GM23248 (cell line): ENCODE data around the gene AP3B1. TPM values are rescaled to one million over a fixed set of nuclear protein-coding genes. Genes with fewer than 3 reads are reported as not detected.
"Not testable (repeated sequence)": the region's sequence is repeated elsewhere in the genome, so short reads cannot be mapped to it uniquely, and the experiment has no call there.

ENCODE experiments used
- DNase-seq: peaks from one replicate; pipeline ENCODE4 v3.0.0-alpha.2; 2015
- H2AFZ ChIP-seq: fragments of 200-600 bp; sonication (generic); 2 replicates; pipeline ENCODE4 v1.6.1; 2016; ENCODE audit warnings: antibody characterized with exemption
- H3F3A ChIP-seq: fragments of 200-600 bp; sonication (generic); 2 replicates; pipeline ENCODE4 v1.6.1; 2016; ENCODE audit warnings: mild to moderate bottlenecking, antibody characterized with exemption, mixed run types; ENCODE audit not compliant: insufficient read depth
- H3K27ac ChIP-seq: fragments of 200-600 bp; sonication (generic); 2 replicates; pipeline ENCODE4 v1.5.1; 2016; ENCODE audit warnings: mild to moderate bottlenecking
- H3K27me3 ChIP-seq: fragments of 200-600 bp; sonication (generic); replicated peaks from 2 replicates; pipeline ENCODE4 v1.6.1; 2016; ENCODE audit warnings: mild to moderate bottlenecking; ENCODE audit not compliant: insufficient read depth
- H3K36me3 ChIP-seq: fragments of 200-600 bp; sonication (generic); 2 replicates; pipeline ENCODE4 v1.6.1; 2016; ENCODE audit warnings: low read depth, mild to moderate bottlenecking
- H3K4me1 ChIP-seq: fragments of 200-600 bp; sonication (generic); 2 replicates; pipeline ENCODE4 v1.6.1; 2016; ENCODE audit warnings: mild to moderate bottlenecking; ENCODE audit not compliant: insufficient read depth
- H3K4me2 ChIP-seq: fragments of 200-600 bp; sonication (generic); one replicate; pipeline ENCODE4 v1.6.1; 2016; ENCODE audit warnings: mild to moderate bottlenecking; ENCODE audit not compliant: unreplicated experiment
- H3K4me3 ChIP-seq: fragments of 200-600 bp; sonication (generic); 2 replicates; pipeline ENCODE4 v1.5.1; 2016; ENCODE audit warnings: mild to moderate bottlenecking
- H3K79me2 ChIP-seq: fragments of 200-600 bp; sonication (generic); 2 replicates; pipeline ENCODE4 v1.6.1; 2016; ENCODE audit warnings: mild to moderate bottlenecking; ENCODE audit not compliant: insufficient read depth
- H3K9ac ChIP-seq: fragments of 200-600 bp; sonication (generic); 2 replicates; pipeline ENCODE4 v1.6.1; 2016; ENCODE audit warnings: mild to moderate bottlenecking
- H3K9me2 ChIP-seq: fragments of 200-600 bp; sonication (generic); 2 replicates; pipeline ENCODE4 v1.6.1; 2016; ENCODE audit warnings: mixed run types, mild to moderate bottlenecking, moderate library complexity; ENCODE audit not compliant: insufficient read depth
- H3K9me3 ChIP-seq: fragments of 200-600 bp; sonication (generic); one replicate; pipeline ENCODE4 v1.6.1; 2017; ENCODE audit warnings: low read depth
- H4K20me1 ChIP-seq: fragments of 200-600 bp; sonication (generic); 2 replicates; pipeline ENCODE4 v1.6.0; 2016; ENCODE audit not compliant: insufficient read depth
- EZH2 ChIP-seq: fragments of 200-600 bp; sonication (generic); IDR thresholded peaks from 2 replicates; pipeline ENCODE4 v1.6.1; 2018; ENCODE audit warnings: antibody characterized with exemption, mild to moderate bottlenecking; ENCODE audit not compliant: insufficient read depth, poor library complexity, severe bottlenecking
- EZH2phosphoT487 ChIP-seq: fragments of 200-600 bp; sonication (generic); IDR thresholded peaks from 2 replicates; pipeline ENCODE4 v1.6.1; 2018; ENCODE audit warnings: antibody characterized with exemption, moderate library complexity, mild to moderate bottlenecking, low read depth; ENCODE audit not compliant: insufficient read depth
- WGBS, 2 experiments: methylation state at CpG; one replicate each; pipeline ENCODE4 v1.1.6; 2015 to 2017; ENCODE audit warnings: low lambda C conversion rate in 2 of 2, low coverage in 1 of 2; ENCODE audit errors: missing lambda C conversion rate in 2 of 2; 5-methylcytosine and 5-hydroxymethylcytosine counted together
- in situ Hi-C: fragments of 300-500 bp; cut with MboI; formaldehyde crosslinking; loops from 2 replicates; pipeline ENCODE4 v1.15.0; 2020
- polyA plus RNA-seq: library from polyadenylated mRNA; unstranded; fragments of >200 nt; fragmentation: Nextera tagmentation; extraction: Ambion mirVana; gene quantifications from 2 replicates; pipeline ENCODE4 v1.2.1, GENCODE V29; 2016
- total RNA-seq: library from RNA; depleted of rRNA; stranded (reverse); fragments of >200 nt; shearing (Covaris generic); gene quantifications from 2 replicates; pipeline ENCODE4 v1.2.3, GENCODE V29; 2014

The AP3B1 gene
- total and polyA plus RNA-seq, 2 experiments from 2014 or later, result 40.3 to 49.7 TPM

DNA sequence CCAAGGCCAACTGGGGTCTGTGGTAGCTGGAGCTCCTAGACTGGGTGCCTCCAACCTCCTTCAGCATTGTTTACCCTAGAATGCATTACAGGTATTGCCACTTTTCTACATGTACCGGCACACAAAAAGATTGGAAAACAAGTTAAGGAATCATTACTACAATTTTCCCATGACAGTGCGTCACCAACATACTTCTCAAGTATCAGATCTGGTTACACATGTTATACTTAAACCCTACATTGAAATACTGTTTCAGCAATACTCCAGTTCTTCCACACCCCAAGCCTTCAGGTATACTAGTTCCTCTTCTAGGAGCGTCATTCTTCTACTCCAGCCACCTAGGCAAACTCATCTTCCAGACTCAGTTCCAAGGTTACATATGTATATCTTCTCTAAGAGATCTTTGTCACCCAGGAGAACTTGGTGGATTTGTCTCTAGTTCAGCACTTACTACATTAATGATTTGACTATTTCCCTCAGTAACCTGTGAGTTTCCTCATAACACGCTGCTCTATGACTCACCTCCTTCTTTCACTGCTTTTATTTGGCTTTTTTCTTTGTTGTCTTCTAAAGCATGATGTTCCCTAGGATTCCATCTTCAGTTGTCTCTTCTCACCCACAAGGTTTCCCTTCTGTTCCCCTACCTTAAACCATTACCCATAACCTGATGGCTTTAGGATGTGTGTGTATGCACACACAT, 217.0 kb downstream of the AP3B1 start:
- H3K27ac ChIP-seq, result no peak overlapping the region
- no peaks in the 10 kb centered on the region for H3K27me3 ChIP-seq
- H3K9me2 ChIP-seq, result no peaks in the 10 kb centered on the region
- no peak for TF ChIP-seq EZH2
- TF ChIP-seq EZH2phosphoT487, result no peak
- no peaks in the 10 kb centered on the region for H4K20me1 ChIP-seq
- no peaks in the 10 kb centered on the region for H3K4me1 ChIP-seq
- no peak overlapping the region for H3K4me2 ChIP-seq
- DNase-seq, result peak; percentile 11
- in situ Hi-C loops, result no loop called here
- H3K36me3 ChIP-seq, result no peaks in the 10 kb centered on the region
- H3K9me3 ChIP-seq, result no peaks in the 10 kb centered on the region
- no peak overlapping the region for H3K4me3 ChIP-seq
- 93 to 100% methylated on average over 4 of the region's 4 CpGs for WGBS, 2 experiments
- no peak overlapping the region for H2AFZ ChIP-seq
- no peaks in the 10 kb centered on the region for H3F3A ChIP-seq
- no peak overlapping the region for H3K9ac ChIP-seq
- no peaks in the 10 kb centered on the region for H3K79me2 ChIP-seq

DNA sequence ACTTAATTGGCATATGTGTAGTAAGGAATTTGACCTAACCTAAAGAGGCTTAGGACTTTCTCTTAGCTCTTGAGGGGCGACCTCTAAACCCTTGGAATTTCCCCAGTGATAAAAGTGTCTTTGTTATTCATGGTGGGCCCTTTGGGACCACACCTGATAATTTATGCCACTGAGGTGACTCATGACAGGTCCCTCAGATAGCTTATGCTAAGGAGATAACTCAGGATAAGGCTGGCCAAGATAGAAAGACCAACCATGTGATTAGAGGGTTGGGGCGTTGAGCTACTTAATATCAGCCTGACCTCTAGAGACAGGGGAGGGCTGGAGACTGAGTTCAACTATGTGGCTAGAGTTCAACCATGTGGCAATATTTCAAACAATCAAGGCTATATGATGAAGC, 218.1 kb downstream of the AP3B1 start:
- no peak for TF ChIP-seq EZH2phosphoT487
- no peak for TF ChIP-seq EZH2
- Histone ChIP-seq H3K27ac (no peak overlapping the region), H3K4me3 (no peak overlapping the region), H3K79me2 (no peaks in the 10 kb centered on the region), H3K36me3 (peaks cover 4% of the 10 kb centered on the region; the same call in 1 of the 2 replicates), H2AFZ (no peak overlapping the region), H3F3A (no peaks in the 10 kb centered on the region), H3K9ac (no peak overlapping the region), H3K9me3 (no peaks in the 10 kb centered on the region), H3K27me3 (no peaks in the 10 kb centered on the region), H4K20me1 (no peaks in the 10 kb centered on the region), H3K9me2 (no peaks in the 10 kb centered on the region), H3K4me1 (no peaks in the 10 kb centered on the region), H3K4me2 (no peak overlapping the region)
- no peak for DNase-seq
- 68 to 79% methylated on average over 2 of the region's 2 CpGs for WGBS, 2 experiments
- in situ Hi-C loops, result no loop called here

GRCh38 chr5:78075301-78075700, 219.2 kb downstream of the AP3B1 start:
- in situ Hi-C loops, result no loop called here
- WGBS, 2 experiments, result 98% methylated on average over 3 of the region's 3 CpGs
- H3K9me2 ChIP-seq, result no peaks in the 10 kb centered on the region
- H3K4me3 ChIP-seq, result no peak overlapping the region
- no peak overlapping the region for H2AFZ ChIP-seq
- no peak for DNase-seq
- no peak overlapping the region for H3K4me2 ChIP-seq
- H3K9me3 ChIP-seq, result no peaks in the 10 kb centered on the region
- no peaks in the 10 kb centered on the region for H3K4me1 ChIP-seq
- no peak overlapping the region for H3K27ac ChIP-seq
- H3K36me3 ChIP-seq, result peaks cover 4% of the 10 kb centered on the region; the same call in 1 of the 2 replicates
- H3K79me2 ChIP-seq, result no peaks in the 10 kb centered on the region
- no peak for TF ChIP-seq EZH2
- TF ChIP-seq EZH2phosphoT487, result no peak
- no peaks in the 10 kb centered on the region for H4K20me1 ChIP-seq
- no peaks in the 10 kb centered on the region for H3F3A ChIP-seq
- no peak overlapping the region for H3K9ac ChIP-seq
- no peaks in the 10 kb centered on the region for H3K27me3 ChIP-seq

GRCh38 chr5:78070691-78071090, 223.8 kb downstream of the AP3B1 start:
- H3K9me3 ChIP-seq, H3K79me2 ChIP-seq, H4K20me1 ChIP-seq, H3K27ac ChIP-seq, H3K4me2 ChIP-seq, H3K36me3 ChIP-seq, H3F3A ChIP-seq, in situ Hi-C loops, H3K9me2 ChIP-seq, H3K9ac ChIP-seq, H3K27me3 ChIP-seq, DNase-seq, H3K4me3 ChIP-seq, H2AFZ ChIP-seq, H3K4me1 ChIP-seq: not testable (repeated sequence)
- WGBS, 2 experiments, result 85% methylated on average over 4 of the region's 4 CpGs

- H3K36me3 ChIP-seq, H4K20me1 ChIP-seq, H2AFZ ChIP-seq, H3K79me2 ChIP-seq, H3K27ac ChIP-seq, DNase-seq, H3K4me1 ChIP-seq, H3K9ac ChIP-seq, H3K9me3 ChIP-seq, H3K9me2 ChIP-seq, H3F3A ChIP-seq, in situ Hi-C loops, H3K4me3 ChIP-seq, H3K27me3 ChIP-seq, H3K4me2 ChIP-seq: not testable (repeated sequence)
- 97 to 98% methylated on average over 3 of the region's 3 CpGs for WGBS, 2 experiments
These were observed 226.9 kb downstream of the AP3B1 start for GRCh38 chr5:78067581-78067980.

GRCh38 chr5:78066722-78067121, 227.8 kb downstream of the AP3B1 start:
- H3K36me3 ChIP-seq, H3K4me1 ChIP-seq, H3K27ac ChIP-seq, H2AFZ ChIP-seq, in situ Hi-C loops, H3K4me3 ChIP-seq, H3K79me2 ChIP-seq, H3K9me2 ChIP-seq, H3F3A ChIP-seq, H3K4me2 ChIP-seq, DNase-seq, H3K9ac ChIP-seq, H3K27me3 ChIP-seq, H4K20me1 ChIP-seq, H3K9me3 ChIP-seq: not testable (repeated sequence)
- WGBS, 2 experiments, result 97 to 98% methylated on average over 5 of the region's 5 CpGs
